Ishikawa (cell line): ENCODE measurements around the gene ATF3.

Source experiments
- EP300 ChIP-seq: IDR thresholded peaks from 2 replicates; pipeline ENCODE4 v1.6.1; 2012; ENCODE audit warnings: borderline replicate concordance
- NFIC ChIP-seq: IDR thresholded peaks from 2 replicates; pipeline ENCODE4 v1.6.1; 2012
- YY1 ChIP-seq: IDR thresholded peaks from 2 replicates; pipeline ENCODE4 v1.6.1; 2012; ENCODE audit warnings: low read depth
- TF ChIP-seq, protein P1 (sequence below): IDR thresholded peaks from 2 replicates; pipeline ENCODE4 v1.6.1; 2012
- TF ChIP-seq, protein P2 (sequence below): IDR thresholded peaks from 2 replicates; pipeline ENCODE4 v1.6.1; 2012; ENCODE audit warnings: low read depth, mild to moderate bottlenecking

DNA sequence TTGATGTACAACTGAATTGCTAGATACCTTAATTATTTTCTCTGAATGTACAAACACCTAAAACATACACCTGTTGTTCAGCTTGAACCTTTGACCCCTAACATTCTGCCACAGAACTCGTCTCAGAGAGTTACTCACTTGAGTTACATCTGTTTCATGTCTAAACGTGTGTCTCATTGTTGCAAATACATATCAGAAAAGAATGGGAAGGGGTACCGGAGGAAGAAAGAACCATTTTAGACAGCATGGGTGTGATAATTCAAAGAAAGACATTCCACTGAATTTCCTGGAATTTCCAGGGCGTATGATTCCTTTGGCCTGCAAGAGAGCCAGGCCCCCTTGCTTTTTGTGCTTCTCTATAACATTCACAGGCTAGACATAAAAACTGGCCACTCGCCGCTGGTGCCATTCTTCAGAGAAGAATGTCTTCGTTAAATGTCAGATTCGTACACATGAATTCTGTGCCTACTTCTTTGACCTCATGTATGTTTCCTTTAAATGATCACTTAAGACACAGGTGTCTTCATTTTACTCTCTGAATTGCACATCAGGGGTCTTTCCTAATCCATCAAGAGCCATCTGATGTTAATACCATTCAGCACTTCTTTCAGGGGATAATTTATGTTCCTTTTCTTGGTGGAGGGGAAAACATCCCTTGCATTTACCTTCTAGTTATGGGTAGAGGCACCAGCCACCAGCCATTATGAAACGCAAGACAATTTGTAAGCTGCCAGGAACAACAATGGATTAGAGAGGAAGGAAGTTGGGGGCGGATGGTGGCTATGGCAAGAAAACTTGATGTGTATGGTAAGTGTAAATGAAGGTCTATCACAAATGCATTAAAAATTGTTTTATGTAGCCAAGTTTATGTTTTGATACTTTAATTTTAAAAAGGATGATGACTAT, 12.7 kb downstream of the ATF3 start:
- TF ChIP-seq EP300 (no peak), YY1 (no peak), NFIC (no peak)
- TF ChIP-seq, protein P1, sequence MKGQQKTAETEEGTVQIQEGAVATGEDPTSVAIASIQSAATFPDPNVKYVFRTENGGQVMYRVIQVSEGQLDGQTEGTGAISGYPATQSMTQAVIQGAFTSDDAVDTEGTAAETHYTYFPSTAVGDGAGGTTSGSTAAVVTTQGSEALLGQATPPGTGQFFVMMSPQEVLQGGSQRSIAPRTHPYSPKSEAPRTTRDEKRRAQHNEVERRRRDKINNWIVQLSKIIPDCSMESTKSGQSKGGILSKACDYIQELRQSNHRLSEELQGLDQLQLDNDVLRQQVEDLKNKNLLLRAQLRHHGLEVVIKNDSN: no peak
- TF ChIP-seq, protein P2, sequence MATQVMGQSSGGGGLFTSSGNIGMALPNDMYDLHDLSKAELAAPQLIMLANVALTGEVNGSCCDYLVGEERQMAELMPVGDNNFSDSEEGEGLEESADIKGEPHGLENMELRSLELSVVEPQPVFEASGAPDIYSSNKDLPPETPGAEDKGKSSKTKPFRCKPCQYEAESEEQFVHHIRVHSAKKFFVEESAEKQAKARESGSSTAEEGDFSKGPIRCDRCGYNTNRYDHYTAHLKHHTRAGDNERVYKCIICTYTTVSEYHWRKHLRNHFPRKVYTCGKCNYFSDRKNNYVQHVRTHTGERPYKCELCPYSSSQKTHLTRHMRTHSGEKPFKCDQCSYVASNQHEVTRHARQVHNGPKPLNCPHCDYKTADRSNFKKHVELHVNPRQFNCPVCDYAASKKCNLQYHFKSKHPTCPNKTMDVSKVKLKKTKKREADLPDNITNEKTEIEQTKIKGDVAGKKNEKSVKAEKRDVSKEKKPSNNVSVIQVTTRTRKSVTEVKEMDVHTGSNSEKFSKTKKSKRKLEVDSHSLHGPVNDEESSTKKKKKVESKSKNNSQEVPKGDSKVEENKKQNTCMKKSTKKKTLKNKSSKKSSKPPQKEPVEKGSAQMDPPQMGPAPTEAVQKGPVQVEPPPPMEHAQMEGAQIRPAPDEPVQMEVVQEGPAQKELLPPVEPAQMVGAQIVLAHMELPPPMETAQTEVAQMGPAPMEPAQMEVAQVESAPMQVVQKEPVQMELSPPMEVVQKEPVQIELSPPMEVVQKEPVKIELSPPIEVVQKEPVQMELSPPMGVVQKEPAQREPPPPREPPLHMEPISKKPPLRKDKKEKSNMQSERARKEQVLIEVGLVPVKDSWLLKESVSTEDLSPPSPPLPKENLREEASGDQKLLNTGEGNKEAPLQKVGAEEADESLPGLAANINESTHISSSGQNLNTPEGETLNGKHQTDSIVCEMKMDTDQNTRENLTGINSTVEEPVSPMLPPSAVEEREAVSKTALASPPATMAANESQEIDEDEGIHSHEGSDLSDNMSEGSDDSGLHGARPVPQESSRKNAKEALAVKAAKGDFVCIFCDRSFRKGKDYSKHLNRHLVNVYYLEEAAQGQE: no peak
